ENCODE measurements around the gene DEDD2. TPM values are rescaled to one million over a fixed set of nuclear protein-coding genes. Genes with fewer than 3 reads are reported as not detected.
A peak's percentile ranks its signal among the peaks of the same experiment; 100 is the strongest.

DEDD2 gene
- total RNA-seq, 4 donors from 2014 or later = 20.6 to 60.2 (median 51.6) TPM

DNA sequence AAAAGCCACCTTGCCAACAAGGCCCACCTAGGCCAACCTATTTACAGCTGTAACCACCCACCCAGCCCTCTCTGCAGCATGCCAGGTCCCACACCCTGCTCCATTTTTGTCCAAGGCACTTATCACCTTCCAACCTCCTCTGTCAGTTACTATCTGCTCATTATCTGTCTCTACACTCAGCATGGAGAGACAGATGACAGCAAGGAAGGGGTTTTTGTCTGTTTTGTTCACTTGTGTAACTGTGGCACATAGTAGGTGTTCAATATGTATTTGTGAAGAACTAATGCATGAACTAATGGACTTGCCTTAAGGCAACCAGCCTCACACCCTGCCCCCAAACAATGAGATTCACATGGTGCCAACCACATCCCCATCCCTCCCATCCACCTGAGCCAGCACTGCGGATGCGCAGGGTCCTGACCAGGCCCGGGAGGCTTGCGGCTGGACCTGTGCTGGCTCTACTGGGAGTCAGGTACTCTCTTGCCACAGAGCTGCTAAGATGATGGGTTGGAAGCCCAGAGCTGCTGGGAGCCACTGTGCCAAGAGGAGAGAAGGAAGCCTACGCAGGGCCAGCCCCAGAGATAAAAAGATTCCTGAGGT lies 17.3 kb downstream of the DEDD2 start:
- Histone ChIP-seq H3K4me1 (peaks cover 0 to 68% (median 39%) of the 10 kb centered on the region in 4 donors), H3K27me3 (no peaks in the 10 kb centered on the region), H3K9me3 (no peaks in the 10 kb centered on the region), H3K27ac (peak overlapping the region; percentile 66 to 93 (median 78)), H3K36me3 (peaks cover 0 to 82% (median 0%) of the 10 kb centered on the region in 3 donors), H3K4me3 (no peak overlapping the region)
- no peak for DNase-seq
- TF ChIP-seq, protein P1, sequence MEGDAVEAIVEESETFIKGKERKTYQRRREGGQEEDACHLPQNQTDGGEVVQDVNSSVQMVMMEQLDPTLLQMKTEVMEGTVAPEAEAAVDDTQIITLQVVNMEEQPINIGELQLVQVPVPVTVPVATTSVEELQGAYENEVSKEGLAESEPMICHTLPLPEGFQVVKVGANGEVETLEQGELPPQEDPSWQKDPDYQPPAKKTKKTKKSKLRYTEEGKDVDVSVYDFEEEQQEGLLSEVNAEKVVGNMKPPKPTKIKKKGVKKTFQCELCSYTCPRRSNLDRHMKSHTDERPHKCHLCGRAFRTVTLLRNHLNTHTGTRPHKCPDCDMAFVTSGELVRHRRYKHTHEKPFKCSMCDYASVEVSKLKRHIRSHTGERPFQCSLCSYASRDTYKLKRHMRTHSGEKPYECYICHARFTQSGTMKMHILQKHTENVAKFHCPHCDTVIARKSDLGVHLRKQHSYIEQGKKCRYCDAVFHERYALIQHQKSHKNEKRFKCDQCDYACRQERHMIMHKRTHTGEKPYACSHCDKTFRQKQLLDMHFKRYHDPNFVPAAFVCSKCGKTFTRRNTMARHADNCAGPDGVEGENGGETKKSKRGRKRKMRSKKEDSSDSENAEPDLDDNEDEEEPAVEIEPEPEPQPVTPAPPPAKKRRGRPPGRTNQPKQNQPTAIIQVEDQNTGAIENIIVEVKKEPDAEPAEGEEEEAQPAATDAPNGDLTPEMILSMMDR (IDR thresholded peaks at IDR 0.05) = no peak
- TF ChIP-seq POLR2A (IDR thresholded peaks at IDR 0.05) = no peak

DNA sequence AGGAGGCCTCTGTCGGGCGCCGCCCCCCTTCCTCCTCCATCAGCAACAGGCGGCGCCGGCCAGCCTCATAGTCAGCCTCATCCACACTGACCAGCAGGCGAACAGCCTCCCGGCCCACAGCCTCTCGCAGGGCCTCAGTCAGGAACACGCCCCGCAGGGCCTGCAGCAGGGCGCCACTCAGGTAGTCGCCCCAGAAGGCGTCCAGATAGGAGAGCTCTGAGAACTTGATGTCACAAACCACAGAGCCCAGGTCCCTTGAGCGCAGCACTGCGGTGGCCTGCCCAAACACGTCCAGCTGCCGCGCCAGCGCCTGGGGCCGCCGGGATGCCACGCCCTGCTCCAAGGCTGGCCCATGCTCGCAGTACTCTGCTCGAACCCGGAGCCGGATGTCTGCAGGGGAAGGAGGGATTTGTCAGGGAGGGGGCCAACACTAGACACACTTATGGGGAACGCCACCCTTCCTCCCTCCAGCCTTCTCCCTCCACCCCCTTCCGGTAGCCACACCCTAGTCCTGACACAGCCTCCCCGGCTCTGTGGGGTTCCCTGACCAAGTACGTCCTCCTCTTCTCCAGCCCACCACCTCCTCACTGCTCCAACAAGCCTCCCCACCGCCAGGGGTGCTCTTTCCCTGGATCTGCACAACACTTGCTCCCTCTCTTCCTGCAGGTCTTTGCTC lies 17.9 kb downstream of the DEDD2 start:
- Histone ChIP-seq H3K4me1 (peaks cover 0 to 68% (median 39%) of the 10 kb centered on the region in 4 donors), H3K27ac (peak overlapping the region; percentile 66 to 93 (median 78))
- TF ChIP-seq POLR2A (IDR thresholded peaks at IDR 0.05) = no peak
- TF ChIP-seq, protein P1 (IDR thresholded peaks at IDR 0.05) = peak in 3 of 6 experiments; percentile 6 to 18 (median 8)

DNA sequence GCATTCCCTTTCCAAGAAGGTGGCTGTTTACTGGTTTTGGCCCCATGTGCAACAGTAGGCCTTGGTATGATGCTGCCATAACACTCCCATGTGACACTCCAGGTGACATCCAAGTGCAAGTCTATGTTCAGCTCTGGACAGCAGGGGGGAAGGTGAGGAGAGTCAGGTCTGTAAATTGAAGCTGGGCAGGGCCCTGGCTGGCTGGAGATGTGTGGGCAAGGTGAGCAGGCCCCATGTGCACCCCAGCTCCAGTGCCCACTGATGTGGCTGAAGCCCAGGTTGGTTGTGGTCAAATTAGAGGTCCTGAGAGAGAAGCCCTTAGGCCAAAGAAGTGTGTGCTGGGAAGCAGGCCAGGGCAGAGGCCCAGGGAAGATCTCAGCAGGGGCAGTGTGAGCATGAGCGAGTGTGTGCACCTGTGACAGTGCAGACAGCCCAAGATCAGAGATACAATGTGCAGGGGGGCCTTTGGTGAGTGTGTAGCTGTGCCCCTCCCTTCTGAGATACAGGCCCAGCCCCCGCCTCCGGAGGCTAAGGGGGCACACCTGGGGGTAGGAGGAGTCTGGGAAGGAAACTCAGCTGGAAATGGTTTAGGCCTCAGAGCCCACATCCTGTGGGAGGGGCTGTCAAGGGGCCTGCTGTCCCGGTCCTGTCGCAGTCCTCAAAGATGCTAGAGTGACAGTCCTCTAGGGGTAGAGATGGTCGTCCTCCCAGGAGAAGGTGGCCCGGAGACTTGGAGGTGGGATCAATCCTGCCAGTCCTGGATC lies 18.6 kb downstream of the DEDD2 start:
- Histone ChIP-seq H3K4me1 (peaks cover 0 to 64% (median 41%) of the 10 kb centered on the region in 4 donors), H3K9me3 (no peaks in the 10 kb centered on the region), H3K4me3 (peak overlapping the region; percentile 16 to 41 (median 20)), H3K36me3 (peaks cover 0 to 68% (median 0%) of the 10 kb centered on the region in 3 donors), H3K27me3 (no peaks in the 10 kb centered on the region), H3K27ac (peak overlapping the region; percentile 66 to 93 (median 78))
- no peak for TF ChIP-seq POLR2A (IDR thresholded peaks at IDR 0.05)
- TF ChIP-seq, protein P1 (IDR thresholded peaks at IDR 0.05) = no peak
- peak in 2 of 3 donors; percentile 92 to 93 for DNase-seq

More for the DNA sequence above, 17.9 kb downstream of the DEDD2 start:
- peak in 2 of 3 donors; percentile 74 to 77 for DNase-seq
- no peaks in the 10 kb centered on the region for H3K27me3 ChIP-seq
- H3K4me3 ChIP-seq = peak overlapping the region; percentile 16 to 41 (median 20)
- no peaks in the 10 kb centered on the region for H3K9me3 ChIP-seq
- peaks cover 0 to 76% (median 0%) of the 10 kb centered on the region in 3 donors for H3K36me3 ChIP-seq

DNA sequence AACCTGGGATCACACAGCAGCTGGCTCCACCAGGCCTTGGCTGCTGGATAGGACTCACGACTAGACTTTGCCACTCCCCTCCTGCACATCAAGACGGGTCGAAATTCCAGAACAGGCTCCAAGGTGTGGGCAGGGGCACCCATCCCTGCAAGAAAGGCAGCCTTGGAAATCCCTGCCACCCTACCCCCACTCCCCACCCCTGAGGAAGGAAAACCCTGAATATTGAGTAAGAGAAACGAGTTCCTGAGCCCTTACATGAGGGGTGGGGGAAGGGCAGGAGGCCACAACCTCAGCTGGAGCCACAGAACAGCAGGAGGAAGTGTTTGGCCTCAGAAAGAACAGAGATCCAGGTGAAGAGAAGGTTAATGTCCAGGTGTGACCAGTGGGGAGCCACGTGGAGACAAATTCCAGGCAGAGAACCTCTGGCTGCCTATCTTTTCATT lies 20.1 kb downstream of the DEDD2 start:
- peak in 2 of 3 donors; percentile 48 to 67 for DNase-seq
- Histone ChIP-seq H3K4me1 (peaks cover 0 to 53% (median 41%) of the 10 kb centered on the region in 4 donors), H3K9me3 (no peaks in the 10 kb centered on the region), H3K4me3 (no peak overlapping the region), H3K27ac (peak overlapping the region in 3 of 4 donors; percentile 7 to 64 (median 55)), H3K36me3 (peaks cover 0 to 54% (median 0%) of the 10 kb centered on the region in 3 donors), H3K27me3 (no peaks in the 10 kb centered on the region)
- TF ChIP-seq POLR2A (IDR thresholded peaks at IDR 0.05) = no peak
- TF ChIP-seq, protein P1 (IDR thresholded peaks at IDR 0.05) = no peak
